ENCODE data around the gene LRPAP1.
"Not testable (repeated sequence)": the region's sequence is repeated elsewhere in the genome, so short reads cannot be mapped to it uniquely, and the experiment has no call there.

Gene LRPAP1

GRCh38 chr4:3531879-3532750 is at the start of gene LRPAP1:
TSS of gene LRPAP1 (minus strand) at chr4:3532422. CDS start at chr4:3532412, 10 bp downstream.
- DNase-seq = peak; percentile 91

- not testable (repeated sequence) for DNase-seq
These were observed 49.3 kb upstream of the LRPAP1 start for GRCh38 chr4:3581334-3582090.

GRCh38 chr4:3580859-3581258 is 48.6 kb upstream of the LRPAP1 start:
- not testable (repeated sequence) for DNase-seq

- DNase-seq = not testable (repeated sequence)
These were observed 46.4 kb upstream of the LRPAP1 start for GRCh38 chr4:3578527-3579144.

GRCh38 chr4:3578052-3578451 is 45.8 kb upstream of the LRPAP1 start:
- not testable (repeated sequence) for DNase-seq

GRCh38 chr4:3577208-3577892 is 45.1 kb upstream of the LRPAP1 start:
- DNase-seq = not testable (repeated sequence)

GRCh38 chr4:3576533-3577207 is 44.4 kb upstream of the LRPAP1 start:
- DNase-seq = not testable (repeated sequence)

GRCh38 chr4:3575426-3576369 is 43.5 kb upstream of the LRPAP1 start:
- DNase-seq = not testable (repeated sequence)

- not testable (repeated sequence) for DNase-seq
These were observed 42.6 kb upstream of the LRPAP1 start for GRCh38 chr4:3574865-3575264.

- DNase-seq = not testable (repeated sequence)
These were observed 42.1 kb upstream of the LRPAP1 start for GRCh38 chr4:3574346-3574745.

- DNase-seq = no peak
These were observed 40.9 kb upstream of the LRPAP1 start for GRCh38 chr4:3573131-3573530.

GRCh38 chr4:3572363-3572762 is 40.1 kb upstream of the LRPAP1 start:
- no peak for DNase-seq

GRCh38 chr4:3571921-3572320 is 39.7 kb upstream of the LRPAP1 start:
- no peak for DNase-seq

GRCh38 chr4:3570923-3571322 is 38.7 kb upstream of the LRPAP1 start:
- not testable (repeated sequence) for DNase-seq

- not testable (repeated sequence) for DNase-seq
These were observed 37.4 kb upstream of the LRPAP1 start for GRCh38 chr4:3569611-3570010.

GRCh38 chr4:3566701-3567100 is 34.5 kb upstream of the LRPAP1 start:
- not testable (repeated sequence) for DNase-seq

- DNase-seq = not testable (repeated sequence)
These were observed 34.1 kb upstream of the LRPAP1 start for GRCh38 chr4:3566301-3566700.

GRCh38 chr4:3564948-3565347 is 32.7 kb upstream of the LRPAP1 start:
- DNase-seq = not testable (repeated sequence)

- DNase-seq = no peak
These were observed 31.2 kb upstream of the LRPAP1 start for GRCh38 chr4:3563403-3563802.

- DNase-seq = not testable (repeated sequence)
These were observed 29.9 kb upstream of the LRPAP1 start for GRCh38 chr4:3562127-3562526.

GRCh38 chr4:3560465-3560864 is 28.2 kb upstream of the LRPAP1 start:
- DNase-seq = not testable (repeated sequence)

All from hematopoietic multipotent progenitor cell treated with erythropoietin and hydrocortisone succinate and interleukin-3 and kit ligand, for 6 days (in vitro differentiated cells).